Measurements from ENCODE around the gene CCNYL1.

DNA sequence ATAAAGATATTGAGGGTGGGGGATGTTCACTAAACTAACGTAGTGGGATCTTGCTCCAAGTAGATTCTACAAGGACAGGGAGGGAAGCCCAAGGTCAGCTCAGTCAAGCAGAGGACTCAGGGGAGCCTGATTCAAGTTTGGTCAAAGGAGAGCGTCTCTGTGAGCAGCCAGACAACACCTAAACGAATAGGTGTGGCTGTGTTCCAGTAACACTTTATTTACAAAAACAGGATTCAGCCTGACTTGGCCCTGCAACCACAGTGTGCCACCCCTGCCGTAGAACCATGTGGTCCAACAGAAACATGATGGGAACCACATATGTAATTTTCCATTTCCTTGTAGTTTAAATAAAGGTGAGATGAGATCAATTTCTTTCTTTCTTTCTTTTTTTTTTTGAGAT, 76.4 kb downstream of the CCNYL1 start:
- TF ChIP-seq, protein P1, sequence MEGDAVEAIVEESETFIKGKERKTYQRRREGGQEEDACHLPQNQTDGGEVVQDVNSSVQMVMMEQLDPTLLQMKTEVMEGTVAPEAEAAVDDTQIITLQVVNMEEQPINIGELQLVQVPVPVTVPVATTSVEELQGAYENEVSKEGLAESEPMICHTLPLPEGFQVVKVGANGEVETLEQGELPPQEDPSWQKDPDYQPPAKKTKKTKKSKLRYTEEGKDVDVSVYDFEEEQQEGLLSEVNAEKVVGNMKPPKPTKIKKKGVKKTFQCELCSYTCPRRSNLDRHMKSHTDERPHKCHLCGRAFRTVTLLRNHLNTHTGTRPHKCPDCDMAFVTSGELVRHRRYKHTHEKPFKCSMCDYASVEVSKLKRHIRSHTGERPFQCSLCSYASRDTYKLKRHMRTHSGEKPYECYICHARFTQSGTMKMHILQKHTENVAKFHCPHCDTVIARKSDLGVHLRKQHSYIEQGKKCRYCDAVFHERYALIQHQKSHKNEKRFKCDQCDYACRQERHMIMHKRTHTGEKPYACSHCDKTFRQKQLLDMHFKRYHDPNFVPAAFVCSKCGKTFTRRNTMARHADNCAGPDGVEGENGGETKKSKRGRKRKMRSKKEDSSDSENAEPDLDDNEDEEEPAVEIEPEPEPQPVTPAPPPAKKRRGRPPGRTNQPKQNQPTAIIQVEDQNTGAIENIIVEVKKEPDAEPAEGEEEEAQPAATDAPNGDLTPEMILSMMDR (IDR thresholded peaks at IDR 0.05): no peak
- TF ChIP-seq ZFX (IDR thresholded peaks at IDR 0.05; ENCODE audit: borderline replicate concordance): no peak

Data from 22Rv1 (cell line).